PC-3 (cell line): ENCODE results near the gene FARP1.

Experiments used
- CTCF ChIP-seq: fragments of 300-600 bp; sonication (generic); conservative IDR thresholded peaks from 2 replicates; pipeline ENCODE4 v1.5.1; 2017; ENCODE audit warnings: antibody characterized with exemption, low read depth, mild to moderate bottlenecking, low read length
- EZH2 ChIP-seq: fragments of 300-600 bp; sonication (generic); IDR thresholded peaks from one replicate; pipeline ENCODE4 v1.6.1; 2017; ENCODE audit warnings: antibody characterized with exemption, mild to moderate bottlenecking, low read length; ENCODE audit not compliant: unreplicated experiment
- EZH2phosphoT487 ChIP-seq: fragments of 300-600 bp; sonication (generic); IDR thresholded peaks from 2 replicates; pipeline ENCODE4 v1.6.1; 2018; ENCODE audit warnings: mild to moderate bottlenecking, antibody characterized with exemption, low read length, borderline replicate concordance

GRCh38 chr13:98172590-98173422 is 29.9 kb downstream of the FARP1 start:
- TF ChIP-seq CTCF (no peak), EZH2phosphoT487 (no peak), EZH2 (no peak)
